HG03095 (cell line): ENCODE results near the gene FAM124B.
"Not testable (repeated sequence)": the region's sequence is repeated elsewhere in the genome, so short reads cannot be mapped to it uniquely, and the experiment has no call there.

ENCODE experiments used
- ATAC-seq: cut with Tn5 transposase; IDR thresholded peaks from one replicate; pipeline ENCODE4 v1.9.1; 2021; ENCODE audit warnings: moderate library complexity; ENCODE audit not compliant: unreplicated experiment

FAM124B gene

GRCh38 chr2:224416656-224417360, 14.9 kb upstream of the FAM124B start:
- ATAC-seq: no peak

- ATAC-seq: no peak
Measured at GRCh38 chr2:224413381-224413780, 11.5 kb upstream of the FAM124B start.

DNA sequence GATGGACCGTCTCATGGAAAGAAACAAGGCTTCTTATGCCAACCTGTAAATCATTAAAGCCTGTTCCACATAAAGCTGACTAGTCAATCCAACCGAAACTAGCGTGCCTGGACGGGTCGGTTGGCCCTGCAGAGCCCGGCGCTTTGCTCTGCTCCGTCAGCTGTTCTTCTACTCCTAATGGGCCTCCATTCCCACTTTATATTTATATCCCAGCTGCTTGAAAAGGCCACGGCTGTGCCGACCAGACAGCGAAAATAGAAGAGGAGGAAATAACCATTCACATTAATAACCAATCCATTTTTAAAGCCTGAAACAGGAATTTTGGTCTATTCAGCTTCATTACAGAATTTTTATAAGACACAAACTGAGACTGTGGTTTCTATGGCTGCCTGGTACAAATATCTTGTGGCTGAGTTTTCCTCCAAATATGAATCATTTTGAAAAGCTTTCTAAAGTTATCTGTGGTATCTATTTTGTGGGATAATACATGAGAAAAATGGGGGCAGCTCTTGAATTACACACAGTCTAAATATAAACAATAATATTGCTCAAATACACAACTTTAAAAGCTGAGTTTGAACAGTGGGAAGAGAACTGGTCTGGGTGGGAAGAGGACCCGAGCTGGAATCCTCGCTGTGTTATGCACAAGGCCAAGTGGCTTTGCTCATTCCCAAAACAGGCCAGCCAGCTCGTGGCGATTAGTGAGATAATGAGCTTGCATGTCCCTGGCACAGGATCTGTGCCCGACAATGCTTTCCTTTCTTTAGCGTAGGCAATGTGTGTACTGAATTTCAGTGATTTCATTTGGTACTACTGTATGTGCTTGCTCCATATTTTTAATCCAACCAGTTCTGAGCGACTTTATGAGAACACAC, 10.5 kb upstream of the FAM124B start:
- no peak for ATAC-seq

- no peak for ATAC-seq
Measured at GRCh38 chr2:224410946-224411561, 9.1 kb upstream of the FAM124B start.

GRCh38 chr2:224408676-224409075, 6.8 kb upstream of the FAM124B start:
- no peak for ATAC-seq

GRCh38 chr2:224407241-224407701, 5.4 kb upstream of the FAM124B start:
- no peak for ATAC-seq

DNA sequence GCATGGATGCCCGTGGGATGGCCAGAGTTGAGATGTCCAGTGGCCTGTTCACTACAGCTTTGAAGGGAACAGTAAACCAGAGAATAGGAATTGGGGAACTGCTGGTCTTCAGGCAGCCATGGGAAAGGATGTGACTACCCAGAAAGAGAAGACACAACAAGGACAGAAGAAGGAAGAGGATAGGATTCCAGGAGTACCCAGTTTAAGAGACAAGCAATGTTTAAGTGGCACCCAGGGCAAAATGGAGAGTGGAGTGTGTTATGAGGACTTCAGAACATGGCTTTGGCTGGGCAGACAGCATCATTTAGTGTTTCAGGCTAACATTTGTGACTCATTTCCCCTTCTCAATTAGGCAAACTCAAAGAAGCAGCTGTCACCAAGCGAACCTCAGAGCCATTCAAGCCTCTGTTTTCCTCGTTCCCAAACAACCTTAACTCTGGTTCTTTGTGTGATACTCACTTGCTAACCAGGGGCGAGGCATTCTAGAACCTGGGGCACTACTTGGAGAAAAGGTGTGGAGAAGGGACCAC, 4.0 kb upstream of the FAM124B start:
- ATAC-seq: no peak

GRCh38 chr2:224405412-224405811, 3.5 kb upstream of the FAM124B start:
- ATAC-seq: no peak

- no peak for ATAC-seq
Measured at GRCh38 chr2:224404796-224405195, 2.9 kb upstream of the FAM124B start.

GRCh38 chr2:224403657-224404056, 1.8 kb upstream of the FAM124B start:
- ATAC-seq: no peak

DNA sequence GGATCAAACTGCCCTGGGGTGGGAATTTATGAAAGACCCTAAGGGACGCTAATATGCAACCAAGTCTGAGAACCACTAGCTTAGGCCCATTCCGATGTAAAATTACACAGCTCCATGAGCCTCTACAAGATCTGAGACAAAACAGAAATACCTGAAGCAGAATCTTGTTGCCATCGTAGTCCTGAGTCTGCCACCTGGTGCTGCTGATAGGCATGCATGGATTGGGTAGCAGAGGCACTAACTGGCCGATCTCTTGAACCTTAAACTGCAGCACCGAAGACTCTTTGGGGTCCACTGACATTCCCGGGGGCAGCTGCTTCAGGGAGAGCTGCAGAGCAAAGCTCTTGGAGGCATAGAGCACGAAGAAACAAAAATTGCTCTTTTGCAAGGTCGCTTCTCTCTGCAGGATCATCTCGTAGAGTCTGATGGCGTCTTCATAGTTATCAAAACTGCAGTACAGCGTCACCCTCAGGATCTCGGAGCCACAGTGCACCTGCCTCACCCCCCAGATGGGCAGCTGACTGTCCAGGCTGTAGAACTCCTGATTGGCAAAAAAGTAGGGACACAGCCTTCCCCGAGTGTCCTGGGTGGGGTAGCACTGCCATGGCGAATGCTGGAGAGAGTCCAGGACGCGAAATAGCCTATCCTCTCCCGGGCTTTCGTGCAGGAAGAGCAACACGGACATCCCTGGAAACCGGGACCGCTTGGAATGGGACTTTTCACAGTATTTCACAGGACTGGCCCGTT, 848 bp downstream of the FAM124B start:
- no peak for ATAC-seq

DNA sequence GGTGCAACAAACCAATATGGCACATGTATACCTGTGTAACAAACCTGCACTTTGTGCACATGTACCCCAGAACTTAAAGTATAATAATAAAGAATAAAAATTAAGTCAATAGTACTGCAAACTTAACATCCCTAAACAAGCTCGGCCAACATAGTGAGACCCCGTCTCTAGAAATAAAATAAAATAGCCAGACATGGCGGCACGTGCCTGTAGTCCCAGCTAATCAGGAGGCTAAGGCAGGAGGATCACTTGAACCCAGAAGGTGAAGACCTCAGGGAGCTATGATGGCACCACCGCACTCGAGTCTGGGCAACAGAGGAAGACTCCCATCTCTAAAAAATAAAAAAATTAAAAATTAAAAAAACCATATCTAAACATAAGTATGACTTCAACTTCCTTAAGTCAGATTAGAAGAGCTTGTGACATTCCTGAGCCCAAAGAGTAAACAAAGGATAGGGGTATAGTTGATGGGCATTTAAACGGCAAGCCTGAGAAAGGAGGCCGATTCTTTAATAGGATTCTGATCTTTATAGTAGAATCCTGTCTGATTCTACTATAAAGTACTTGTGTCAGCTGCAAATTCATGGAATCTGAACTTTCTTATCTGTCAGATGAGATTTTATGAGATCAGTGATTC, 1.6 kb downstream of the FAM124B start:
- ATAC-seq: no peak

- ATAC-seq: no peak
Measured at GRCh38 chr2:224398289-224398688, 3.6 kb downstream of the FAM124B start.

DNA sequence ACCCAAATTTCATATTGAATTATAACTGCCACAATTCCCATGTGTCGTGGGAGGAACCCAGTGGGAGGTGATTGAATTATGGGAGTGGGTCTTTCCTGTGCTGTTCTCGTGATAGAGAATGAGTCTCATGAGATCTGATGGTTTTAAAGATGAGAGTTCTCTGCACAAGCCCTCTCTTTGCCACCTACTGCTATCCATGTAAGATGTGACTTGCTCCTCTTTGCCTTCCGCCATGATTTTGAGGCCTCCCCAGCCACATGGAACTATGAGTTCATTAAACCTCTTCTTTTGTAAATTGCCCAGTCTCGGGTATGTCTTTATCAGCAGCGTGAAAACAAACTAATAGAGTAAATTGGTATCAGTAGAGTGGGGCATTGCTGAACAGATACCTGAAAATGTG, 4.8 kb downstream of the FAM124B start:
- not testable (repeated sequence) for ATAC-seq

GRCh38 chr2:224395620-224396390, 6.1 kb downstream of the FAM124B start:
- ATAC-seq: no peak

DNA sequence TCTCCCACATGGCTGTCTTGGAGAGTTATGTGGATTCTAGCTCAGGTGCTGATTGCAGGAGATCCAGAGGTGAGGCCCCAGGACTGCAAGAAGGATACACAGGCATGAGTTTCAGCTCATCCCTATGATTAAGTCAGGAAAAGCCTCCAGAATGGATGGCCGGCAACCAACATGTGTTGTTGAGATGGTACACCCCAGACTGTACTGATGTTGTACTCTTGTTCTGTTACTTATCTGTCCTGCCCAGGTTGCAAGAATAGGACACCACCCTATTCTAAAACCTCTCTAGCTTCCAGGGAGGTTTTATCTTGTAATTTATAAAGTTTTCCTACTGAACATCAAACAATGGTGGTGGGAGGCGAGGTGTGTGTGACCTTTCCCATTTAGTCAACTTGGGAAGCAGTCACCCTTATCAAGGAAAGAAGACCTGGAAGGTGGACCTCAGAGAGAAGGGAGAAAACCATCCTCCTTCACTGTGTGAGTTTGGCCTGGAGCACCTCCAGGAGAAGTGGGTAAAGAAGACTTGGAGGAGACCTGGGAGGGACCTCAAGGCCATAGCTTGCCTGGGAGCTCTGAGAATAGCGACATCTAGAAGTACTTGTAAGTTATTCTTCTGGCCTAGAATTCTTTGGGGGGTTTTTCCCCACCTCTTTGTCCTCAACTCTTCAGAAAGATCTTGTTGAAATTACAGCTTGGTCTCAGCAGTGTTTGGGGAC, 8.6 kb downstream of the FAM124B start:
- ATAC-seq: no peak

- ATAC-seq: no peak
Measured at GRCh38 chr2:224392545-224392944, 9.4 kb downstream of the FAM124B start.

- ATAC-seq: no peak
Measured at GRCh38 chr2:224389317-224389716, 12.6 kb downstream of the FAM124B start.

DNA sequence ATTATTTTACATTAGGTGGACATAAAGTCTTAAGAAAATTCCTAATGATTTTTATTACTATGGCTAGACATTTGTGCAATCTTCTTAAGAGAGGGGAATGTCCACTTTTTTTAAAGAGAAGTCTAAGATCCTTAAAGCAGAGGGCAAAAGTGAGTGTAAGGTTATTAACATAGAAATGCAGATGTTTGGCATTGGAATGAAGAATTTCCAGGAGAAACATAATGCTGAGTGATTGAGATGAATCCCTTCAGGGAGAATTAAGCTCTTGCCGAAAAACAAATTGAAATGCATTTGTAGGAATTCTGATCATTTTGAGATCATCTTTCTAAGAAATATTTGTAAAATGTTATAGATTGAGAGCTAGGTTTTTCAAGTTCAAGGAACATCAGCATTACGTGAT, 15.0 kb downstream of the FAM124B start:
- no peak for ATAC-seq
